ENCODE results near the gene FKBP1B. TPM values are rescaled to one million over a fixed set of nuclear protein-coding genes. Genes with fewer than 3 reads are reported as not detected.

Gene FKBP1B
- total RNA-seq = 1 to 10 TPM in 1 of 4 donors, under 1 TPM in 3; 0.46 to 1.8 (median 0.75) TPM
- 1 to 10 TPM; 1.3 to 2.7 (median 2.1) TPM for polyA plus RNA-seq
- long read RNA-seq, donor 1, partial matches to known transcripts = 0 of 1 reads
- long read RNA-seq, donor 1, other reads (novel, unspliced or antisense) = 0 of 1 reads
- long read RNA-seq, donor 2, partial matches to known transcripts = 0 of 1 reads
- long read RNA-seq, donor 2, other reads (novel, unspliced or antisense) = 0 of 1 reads

DNA sequence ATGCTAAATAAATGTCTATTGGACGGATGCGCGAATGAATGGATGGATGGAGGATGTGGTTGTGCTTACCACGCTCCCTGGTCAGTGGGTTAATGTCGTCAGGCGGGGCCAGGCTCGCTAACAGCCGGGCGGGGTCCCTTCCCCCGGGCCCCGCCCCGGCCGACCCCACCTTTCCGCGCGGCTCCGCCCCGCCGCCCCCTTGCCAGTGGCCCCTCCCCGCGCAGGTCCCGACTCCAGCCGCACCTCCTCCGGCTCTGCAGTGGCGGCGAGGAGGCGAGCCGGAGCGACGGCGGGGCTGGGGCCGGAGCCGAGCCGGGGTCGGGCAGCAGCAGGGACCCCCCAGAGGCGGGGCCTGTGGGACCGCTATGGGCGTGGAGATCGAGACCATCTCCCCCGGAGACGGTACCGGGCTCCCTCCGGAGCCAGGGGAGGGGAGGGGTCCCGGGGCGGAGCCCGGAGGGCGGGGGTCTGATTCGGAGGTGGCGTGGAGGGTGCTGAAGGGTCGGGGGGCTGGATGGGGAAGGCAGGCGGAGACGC lies at the start of gene FKBP1B:
Gene FKBP1B, plus strand, starts transcription at position 257 of the 537 bp plus-strand sequence. Its CDS starts 109 bp downstream, at position 366.
- peaks cover 15% of the 10 kb centered on the region for H3K4me1 ChIP-seq
- no peaks in the 10 kb centered on the region for H3K9me3 ChIP-seq
- H3K27ac ChIP-seq = peak within 1 kb of the TSS; percentile 16
- H3K27me3 ChIP-seq (ENCODE audit: insufficient read depth in 3 of 3, low read length in 2 of 3) = peaks cover 0 to 17% (median 7%) of the 10 kb centered on the region in 3 donors
- intact Hi-C loops (cut with DNase I) = loop anchor here in 1 of 2 donors (5.0 kb wide), 1 partner anchor 33 kb away; the partner anchor contains the start of gene TP53I3
- DNase-seq (peak; percentile 58 to 61), ATAC-seq (no peak)
- no peaks in the 10 kb centered on the region for H3K36me3 ChIP-seq (ENCODE audit: insufficient read depth in 1 of 2, low read depth in 1 of 2)
- TF ChIP-seq, protein P1, sequence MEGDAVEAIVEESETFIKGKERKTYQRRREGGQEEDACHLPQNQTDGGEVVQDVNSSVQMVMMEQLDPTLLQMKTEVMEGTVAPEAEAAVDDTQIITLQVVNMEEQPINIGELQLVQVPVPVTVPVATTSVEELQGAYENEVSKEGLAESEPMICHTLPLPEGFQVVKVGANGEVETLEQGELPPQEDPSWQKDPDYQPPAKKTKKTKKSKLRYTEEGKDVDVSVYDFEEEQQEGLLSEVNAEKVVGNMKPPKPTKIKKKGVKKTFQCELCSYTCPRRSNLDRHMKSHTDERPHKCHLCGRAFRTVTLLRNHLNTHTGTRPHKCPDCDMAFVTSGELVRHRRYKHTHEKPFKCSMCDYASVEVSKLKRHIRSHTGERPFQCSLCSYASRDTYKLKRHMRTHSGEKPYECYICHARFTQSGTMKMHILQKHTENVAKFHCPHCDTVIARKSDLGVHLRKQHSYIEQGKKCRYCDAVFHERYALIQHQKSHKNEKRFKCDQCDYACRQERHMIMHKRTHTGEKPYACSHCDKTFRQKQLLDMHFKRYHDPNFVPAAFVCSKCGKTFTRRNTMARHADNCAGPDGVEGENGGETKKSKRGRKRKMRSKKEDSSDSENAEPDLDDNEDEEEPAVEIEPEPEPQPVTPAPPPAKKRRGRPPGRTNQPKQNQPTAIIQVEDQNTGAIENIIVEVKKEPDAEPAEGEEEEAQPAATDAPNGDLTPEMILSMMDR (IDR thresholded peaks at IDR 0.05) = no peak
- WGBS, 3 donors = 0 to 1% (median 0%) methylated on average over 32 to 52 of the region's 52 CpGs
- H3K4me3 ChIP-seq = peak within 1 kb of the TSS; percentile 75

DNA sequence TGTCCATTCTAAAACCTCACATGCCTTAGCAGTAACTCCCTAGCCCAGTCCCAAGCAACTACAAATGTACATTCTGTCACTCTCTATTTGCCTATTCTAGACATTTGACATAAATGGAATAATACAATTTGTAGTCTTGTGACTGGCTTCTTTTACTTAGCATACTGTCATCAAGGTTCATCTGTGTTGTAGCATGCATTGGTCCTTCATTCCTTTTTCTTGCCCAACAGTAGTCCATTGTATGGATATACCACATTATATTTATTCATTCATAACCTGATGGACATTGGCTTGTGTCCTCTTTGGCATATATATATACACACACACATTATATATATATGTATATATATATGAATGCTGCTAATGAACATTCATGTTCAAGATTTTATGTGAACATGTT lies 41.8 kb upstream of the FKBP1B start:
- TF ChIP-seq, protein P1 (IDR thresholded peaks at IDR 0.05) = no peak
- no peak overlapping the region for H3K27ac ChIP-seq
- H3K4me1 ChIP-seq = peaks cover 8% of the 10 kb centered on the region
- no peaks in the 10 kb centered on the region for H3K9me3 ChIP-seq
- ATAC-seq (no peak), DNase-seq (no peak)
- peaks cover 0 to 6% of the 10 kb centered on the region in 2 donors for H3K36me3 ChIP-seq (ENCODE audit: insufficient read depth in 1 of 2, low read depth in 1 of 2)
- intact Hi-C loops (cut with DNase I) = no loop called here
- H3K4me3 ChIP-seq = no peak overlapping the region
- peaks cover 0 to 22% (median 21%) of the 10 kb centered on the region in 3 donors for H3K27me3 ChIP-seq (ENCODE audit: insufficient read depth in 3 of 3, low read length in 2 of 3)

DNA sequence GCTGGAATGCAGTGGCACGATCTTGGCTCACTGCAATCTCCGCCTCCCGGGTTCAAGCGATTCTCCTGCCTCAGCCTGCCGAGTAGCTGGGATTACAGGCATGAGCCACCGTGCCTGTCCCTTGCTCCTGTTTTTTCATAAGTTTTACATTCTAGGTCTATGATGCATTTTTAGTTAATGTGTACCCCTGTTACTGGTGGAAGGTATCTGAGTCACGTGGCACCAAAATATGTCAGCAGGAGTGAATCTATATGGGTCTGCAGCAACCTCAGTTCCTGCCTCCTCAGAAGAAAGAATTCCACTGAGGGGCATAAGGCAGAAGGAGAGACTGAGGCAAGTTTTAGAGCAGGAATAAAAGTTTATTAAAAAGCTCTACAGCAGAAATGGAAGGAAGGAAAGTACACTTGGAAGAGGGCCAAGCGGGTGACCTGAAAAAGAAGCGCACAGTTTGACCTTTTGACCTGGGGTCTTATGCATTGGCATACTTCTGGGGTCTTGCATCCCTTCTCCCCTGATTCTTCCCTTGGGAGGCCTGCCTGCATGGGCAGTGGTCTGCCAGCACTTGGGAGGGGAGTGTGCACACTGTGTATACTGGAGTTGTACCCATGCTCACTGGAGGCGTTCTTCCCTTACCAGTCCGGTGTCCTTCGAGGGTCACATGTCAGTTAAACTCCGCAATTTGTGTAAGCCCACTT lies 40.7 kb upstream of the FKBP1B start:
- H3K36me3 ChIP-seq (ENCODE audit: insufficient read depth in 1 of 2, low read depth in 1 of 2) = no peaks in the 10 kb centered on the region
- ATAC-seq (no peak), DNase-seq (no peak)
- intact Hi-C loops (cut with DNase I) = no loop called here
- H3K27ac ChIP-seq = no peak overlapping the region
- H3K9me3 ChIP-seq = no peaks in the 10 kb centered on the region
- no peak overlapping the region for H3K4me3 ChIP-seq
- peaks cover 0 to 22% (median 21%) of the 10 kb centered on the region in 3 donors for H3K27me3 ChIP-seq (ENCODE audit: insufficient read depth in 3 of 3, low read length in 2 of 3)
- H3K4me1 ChIP-seq = peaks cover 8% of the 10 kb centered on the region
- TF ChIP-seq, protein P1 (IDR thresholded peaks at IDR 0.05) = no peak
- WGBS, 3 donors = 67 to 78% (median 78%) methylated on average over 13 of the region's 13 CpGs

DNA sequence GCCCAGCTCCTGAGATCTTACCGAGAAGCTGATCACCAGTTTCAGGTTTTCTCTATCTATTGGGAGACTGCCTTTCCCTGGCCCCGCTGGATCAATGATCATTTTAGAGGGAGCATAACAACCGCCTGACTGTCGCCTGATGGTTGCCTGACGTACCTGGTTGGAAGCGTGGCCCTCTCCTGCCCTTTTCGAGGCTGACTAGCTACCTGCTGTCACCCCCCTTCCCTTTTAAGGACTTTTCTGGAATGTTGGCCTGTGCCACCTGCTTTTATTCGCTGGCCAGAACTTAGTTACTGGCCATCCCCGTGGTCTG lies 40.2 kb upstream of the FKBP1B start:
- ATAC-seq (no peak), DNase-seq (no peak)
- WGBS, 3 donors = 67 to 69% (median 69%) methylated on average over 9 of the region's 9 CpGs
- H3K36me3 ChIP-seq (ENCODE audit: insufficient read depth in 1 of 2, low read depth in 1 of 2) = no peaks in the 10 kb centered on the region
- TF ChIP-seq, protein P1 (IDR thresholded peaks at IDR 0.05) = no peak
- no peaks in the 10 kb centered on the region for H3K9me3 ChIP-seq
- intact Hi-C loops (cut with DNase I) = no loop called here
- H3K27ac ChIP-seq = no peak overlapping the region
- peaks cover 0 to 22% (median 21%) of the 10 kb centered on the region in 3 donors for H3K27me3 ChIP-seq (ENCODE audit: insufficient read depth in 3 of 3, low read length in 2 of 3)
- H3K4me1 ChIP-seq = peaks cover 8% of the 10 kb centered on the region
- peak overlapping the region; percentile 59 for H3K4me3 ChIP-seq
